Panc1 (cell line): Measurements from ENCODE around the gene VPS4B.

Experiments
- CTCF ChIP-seq: fragments of 450-650 bp; IDR thresholded peaks from 2 replicates; pipeline ENCODE4 v1.5.1; 2017; ENCODE audit warnings: mild to moderate bottlenecking
- POLR2AphosphoS5 ChIP-seq: IDR thresholded peaks from 2 replicates; pipeline ENCODE4 v1.6.1; 2012; ENCODE audit warnings: mild to moderate bottlenecking, low read depth, low read length, moderate library complexity
- SIN3A ChIP-seq: IDR thresholded peaks from 2 replicates; pipeline ENCODE4 v1.6.1; 2012; ENCODE audit warnings: low read depth, mild to moderate bottlenecking, low read length, moderate library complexity, borderline replicate concordance; ENCODE audit not compliant: insufficient read depth
- TCF7L2 ChIP-seq: IDR thresholded peaks from 2 replicates; pipeline ENCODE4 v1.6.1; 2011; ENCODE audit warnings: mild to moderate bottlenecking, low read depth, low read length, inconsistent platforms
- TF ChIP-seq, protein P1 (sequence below), 2 experiments: IDR thresholded peaks; 2 replicates each; pipeline ENCODE4 v1.6.1; 2011 to 2012; ENCODE audit warnings: low read depth in 2 of 2, control low read depth in 1 of 2, low read length in 1 of 2, mild to moderate bottlenecking in 1 of 2, moderate library complexity in 1 of 2; ENCODE audit not compliant: insufficient read depth in 1 of 2

DNA sequence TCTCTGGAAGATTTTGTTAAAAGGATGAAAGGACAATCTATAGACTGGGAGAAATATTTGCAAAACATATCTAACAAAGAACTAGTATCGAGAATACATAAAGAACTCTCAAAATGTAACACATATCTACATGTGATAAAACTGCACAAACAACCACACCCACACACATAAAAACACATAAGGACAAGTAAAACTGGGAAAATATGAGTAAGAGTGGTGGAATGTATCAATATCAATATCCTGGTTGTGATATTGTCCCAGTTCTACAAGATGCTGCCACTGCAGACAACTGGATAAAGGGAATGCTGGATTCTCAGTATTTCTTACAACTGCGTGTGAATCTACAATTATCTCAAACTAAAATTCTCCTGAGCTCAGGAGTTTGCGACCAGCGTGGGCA is 9.3 kb downstream of the VPS4B start:
- TF ChIP-seq POLR2AphosphoS5 (no peak), CTCF (no peak), TCF7L2 (no peak), SIN3A (no peak)
- TF ChIP-seq, protein P1, sequence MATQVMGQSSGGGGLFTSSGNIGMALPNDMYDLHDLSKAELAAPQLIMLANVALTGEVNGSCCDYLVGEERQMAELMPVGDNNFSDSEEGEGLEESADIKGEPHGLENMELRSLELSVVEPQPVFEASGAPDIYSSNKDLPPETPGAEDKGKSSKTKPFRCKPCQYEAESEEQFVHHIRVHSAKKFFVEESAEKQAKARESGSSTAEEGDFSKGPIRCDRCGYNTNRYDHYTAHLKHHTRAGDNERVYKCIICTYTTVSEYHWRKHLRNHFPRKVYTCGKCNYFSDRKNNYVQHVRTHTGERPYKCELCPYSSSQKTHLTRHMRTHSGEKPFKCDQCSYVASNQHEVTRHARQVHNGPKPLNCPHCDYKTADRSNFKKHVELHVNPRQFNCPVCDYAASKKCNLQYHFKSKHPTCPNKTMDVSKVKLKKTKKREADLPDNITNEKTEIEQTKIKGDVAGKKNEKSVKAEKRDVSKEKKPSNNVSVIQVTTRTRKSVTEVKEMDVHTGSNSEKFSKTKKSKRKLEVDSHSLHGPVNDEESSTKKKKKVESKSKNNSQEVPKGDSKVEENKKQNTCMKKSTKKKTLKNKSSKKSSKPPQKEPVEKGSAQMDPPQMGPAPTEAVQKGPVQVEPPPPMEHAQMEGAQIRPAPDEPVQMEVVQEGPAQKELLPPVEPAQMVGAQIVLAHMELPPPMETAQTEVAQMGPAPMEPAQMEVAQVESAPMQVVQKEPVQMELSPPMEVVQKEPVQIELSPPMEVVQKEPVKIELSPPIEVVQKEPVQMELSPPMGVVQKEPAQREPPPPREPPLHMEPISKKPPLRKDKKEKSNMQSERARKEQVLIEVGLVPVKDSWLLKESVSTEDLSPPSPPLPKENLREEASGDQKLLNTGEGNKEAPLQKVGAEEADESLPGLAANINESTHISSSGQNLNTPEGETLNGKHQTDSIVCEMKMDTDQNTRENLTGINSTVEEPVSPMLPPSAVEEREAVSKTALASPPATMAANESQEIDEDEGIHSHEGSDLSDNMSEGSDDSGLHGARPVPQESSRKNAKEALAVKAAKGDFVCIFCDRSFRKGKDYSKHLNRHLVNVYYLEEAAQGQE (IDR thresholded peaks at IDR 0.05; ENCODE audit: insufficient read depth in 1 of 2, low read depth in 2 of 2, low read length in 1 of 2), result no peak
